Activated CD4-positive, alpha-beta T cell treated with anti-CD3 and anti-CD28 coated beads, Interleukin-2, amount 10 ng/mL, durations not matched to agents 24 days and 14 days (primary cell): ENCODE measurements around the gene IRF1. TPM values are rescaled to one million over a fixed set of nuclear protein-coding genes. Genes with fewer than 3 reads are reported as not detected.

Experiments
- DNase-seq: peaks from one replicate; pipeline ENCODE4 v3.0.0; 2022
- H3K27ac Mint-ChIP-seq: one replicate; pipeline ENCODE4 v1.8.0; 2022; ENCODE audit warnings: mild to moderate bottlenecking, mixed read lengths
- H3K27me3 Mint-ChIP-seq: one replicate; pipeline ENCODE4 v1.8.0; 2022; ENCODE audit warnings: mixed read lengths
- H3K36me3 Mint-ChIP-seq: one replicate; pipeline ENCODE4 v1.8.0; 2022; ENCODE audit warnings: low read depth, mild to moderate bottlenecking, mixed read lengths
- H3K4me1 Mint-ChIP-seq: one replicate; pipeline ENCODE4 v1.8.0; 2021; ENCODE audit warnings: mixed read lengths
- H3K4me3 Mint-ChIP-seq: one replicate; pipeline ENCODE4 v1.8.0; 2022; ENCODE audit warnings: mild to moderate bottlenecking, moderate library complexity, mixed read lengths
- H3K9me3 Mint-ChIP-seq: one replicate; pipeline ENCODE4 v1.8.0; 2021; ENCODE audit warnings: mixed read lengths
- intact Hi-C: fragments of 100-400 bp; cut with micrococcal nuclease; formaldehyde crosslinking; loops from one replicate; pipeline ENCODE4 v1.15.1; 2023
- total RNA-seq: library from RNA; stranded (reverse); gene quantifications from 2 replicates; pipeline ENCODE4 v1.2.3, GENCODE V29; 2022

Gene IRF1
- total RNA-seq, 1 donor from 2014 or later: 181 TPM

DNA sequence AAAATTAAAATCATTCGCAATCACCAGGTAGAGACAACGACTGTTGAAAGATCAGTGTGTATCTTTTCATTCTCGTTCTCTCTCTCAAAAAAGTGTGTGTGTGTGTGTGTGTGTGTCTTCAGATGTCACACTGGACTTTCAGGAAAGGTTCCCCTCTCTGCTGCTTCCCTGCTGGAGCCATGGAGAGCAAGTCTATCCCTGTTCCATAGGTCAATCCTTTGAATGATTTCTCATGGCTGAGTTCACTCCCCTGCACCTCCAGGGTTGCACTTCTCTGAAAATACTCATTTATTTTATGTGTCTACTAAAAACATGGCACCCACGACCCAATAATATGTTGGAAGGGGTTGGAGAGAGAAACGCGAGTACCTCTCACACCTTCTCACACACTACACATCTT lies 28.2 kb downstream of the IRF1 start:
- Mint-ChIP-seq H3K9me3 (no peaks in the 10 kb centered on the region), H3K4me3 (no peak overlapping the region), H3K36me3 (peaks cover 28% of the 10 kb centered on the region), H3K27me3 (no peaks in the 10 kb centered on the region), H3K4me1 (peaks cover 86% of the 10 kb centered on the region), H3K27ac (no peak overlapping the region)
- intact Hi-C loops: no loop called here
- DNase-seq: no peak

GRCh38 chr5:132461569-132462070 lies 29.0 kb downstream of the IRF1 start:
- H3K27ac Mint-ChIP-seq: no peak overlapping the region
- H3K9me3 Mint-ChIP-seq: no peaks in the 10 kb centered on the region
- H3K4me3 Mint-ChIP-seq: no peak overlapping the region
- peaks cover 86% of the 10 kb centered on the region for H3K4me1 Mint-ChIP-seq
- peaks cover 28% of the 10 kb centered on the region for H3K36me3 Mint-ChIP-seq
- DNase-seq: no peak
- no peaks in the 10 kb centered on the region for H3K27me3 Mint-ChIP-seq
- intact Hi-C loops: no loop called here

GRCh38 chr5:132460846-132461568 lies 29.6 kb downstream of the IRF1 start:
- Mint-ChIP-seq H3K4me3 (peak overlapping the region; percentile 3), H3K27ac (peak overlapping the region; percentile 64), H3K27me3 (no peaks in the 10 kb centered on the region), H3K9me3 (no peaks in the 10 kb centered on the region), H3K36me3 (peaks cover 28% of the 10 kb centered on the region), H3K4me1 (peaks cover 87% of the 10 kb centered on the region)
- DNase-seq: no peak
- intact Hi-C loops: no loop called here

DNA sequence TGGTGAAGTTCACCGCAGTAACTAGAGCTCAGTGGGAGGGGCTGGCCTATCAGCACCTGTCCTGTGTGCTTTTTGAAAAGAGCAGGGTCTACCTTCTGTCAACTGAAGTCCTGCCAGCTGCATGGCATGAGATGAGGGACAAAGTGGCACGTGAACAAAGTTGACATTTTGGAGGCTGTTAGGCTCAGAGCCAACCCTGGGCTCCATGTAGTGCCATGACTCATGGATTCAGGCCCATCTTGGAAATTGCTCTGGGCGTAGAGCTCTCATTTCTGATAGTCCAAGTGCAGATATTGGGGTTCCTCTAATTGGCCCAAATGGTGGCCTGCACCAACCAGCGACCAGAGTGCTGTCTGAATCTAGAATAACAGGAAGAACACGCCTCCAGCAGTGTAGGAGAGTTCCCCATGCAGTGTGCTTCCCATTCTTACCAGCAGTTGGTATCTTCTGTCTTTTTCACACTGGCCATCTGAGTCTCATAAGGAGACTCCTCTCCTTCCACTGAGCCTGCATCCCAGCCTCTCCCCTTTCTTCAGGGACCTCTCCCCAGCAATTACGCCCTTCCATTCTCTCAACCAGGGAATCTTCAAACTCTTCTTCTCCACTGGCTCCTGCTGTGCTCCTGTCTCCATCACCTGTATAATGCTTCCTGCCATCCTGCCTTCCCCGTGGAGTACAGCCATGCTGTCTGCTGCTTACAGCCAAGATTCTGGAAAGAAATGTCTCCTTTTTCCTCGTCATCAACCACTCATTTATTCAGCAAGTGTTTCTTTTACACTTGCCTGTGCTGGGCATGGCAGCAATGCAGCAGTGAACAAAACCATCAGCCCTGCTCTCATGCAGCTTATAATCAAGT lies 30.4 kb downstream of the IRF1 start:
- Mint-ChIP-seq H3K9me3 (no peaks in the 10 kb centered on the region), H3K27me3 (no peaks in the 10 kb centered on the region), H3K4me3 (peak overlapping the region; percentile 3), H3K27ac (peak overlapping the region; percentile 99), H3K4me1 (peaks cover 88% of the 10 kb centered on the region), H3K36me3 (peaks cover 26% of the 10 kb centered on the region)
- DNase-seq: no peak
- intact Hi-C loops: loop anchor here (5.0 kb wide), 1 partner anchor 32 kb away; the partner anchor contains the start of gene IRF1

DNA sequence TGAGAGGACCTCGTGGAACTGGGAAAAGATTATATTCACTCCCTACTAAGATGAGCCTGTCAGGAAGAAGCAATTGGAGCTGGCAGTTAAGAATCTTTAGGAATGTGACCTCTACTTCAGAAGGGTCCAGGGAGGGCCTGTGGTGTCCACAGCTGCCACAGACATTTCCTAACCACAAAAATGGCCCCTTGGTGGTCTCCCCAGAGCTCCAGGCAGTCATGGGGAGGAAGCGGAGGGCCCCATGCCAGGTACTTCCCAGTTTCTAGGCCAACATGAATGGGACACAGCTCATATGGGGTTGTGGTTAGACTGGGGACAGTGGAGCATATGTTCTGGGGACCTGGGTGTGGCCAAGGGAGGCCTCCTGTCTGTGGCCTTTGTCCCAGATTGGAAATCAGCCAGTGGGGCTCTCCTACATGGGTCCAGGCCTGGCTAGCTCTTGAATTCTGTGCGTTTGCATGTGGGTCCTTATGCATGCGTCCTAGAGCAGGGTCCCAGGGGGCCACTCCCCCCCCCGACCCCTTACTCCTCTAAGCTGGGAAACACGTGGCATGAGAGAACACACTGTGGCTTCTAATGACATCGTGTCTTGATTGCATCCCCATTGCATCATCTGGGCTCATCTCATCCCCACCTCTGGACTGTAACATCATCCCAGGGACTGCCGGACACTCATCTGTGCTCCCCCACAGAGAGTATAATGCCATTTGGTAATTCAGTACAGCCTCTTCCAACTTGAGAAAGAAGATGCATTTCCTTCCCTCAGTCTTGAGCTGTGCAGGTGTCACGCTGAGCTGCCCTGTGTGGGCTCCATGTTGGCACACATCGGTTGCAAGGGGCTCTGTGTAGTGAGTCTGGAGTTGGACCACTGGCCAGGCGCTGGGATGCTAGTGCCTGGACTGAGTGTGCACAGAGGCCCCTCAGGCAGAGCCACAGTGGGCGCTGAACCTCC lies 31.3 kb downstream of the IRF1 start:
- Mint-ChIP-seq H3K36me3 (peaks cover 27% of the 10 kb centered on the region), H3K4me1 (peaks cover 87% of the 10 kb centered on the region), H3K9me3 (no peaks in the 10 kb centered on the region), H3K27me3 (no peaks in the 10 kb centered on the region), H3K4me3 (peak overlapping the region; percentile 74), H3K27ac (peak overlapping the region; percentile 99)
- intact Hi-C loops: loop anchor here (5.0 kb wide), 1 partner anchor 33 kb away; the partner anchor contains the start of gene IRF1
- no peak for DNase-seq

GRCh38 chr5:132458651-132459030 lies 31.9 kb downstream of the IRF1 start:
- peak; percentile 70 for DNase-seq
- intact Hi-C loops: loop anchor here (1.0 to 5.0 kb wide), 5 partner anchors 8 to 34 kb away; partner anchors contain the start of gene IRF1
- Mint-ChIP-seq H3K4me3 (peak overlapping the region; percentile 74), H3K9me3 (no peaks in the 10 kb centered on the region), H3K27me3 (no peaks in the 10 kb centered on the region), H3K36me3 (peaks cover 32% of the 10 kb centered on the region), H3K4me1 (peaks cover 85% of the 10 kb centered on the region), H3K27ac (peak overlapping the region; percentile 99)

GRCh38 chr5:132458226-132458560 lies 32.4 kb downstream of the IRF1 start:
- Mint-ChIP-seq H3K27me3 (no peaks in the 10 kb centered on the region), H3K4me3 (peak overlapping the region; percentile 74), H3K36me3 (peaks cover 35% of the 10 kb centered on the region), H3K4me1 (peaks cover 84% of the 10 kb centered on the region), H3K9me3 (no peaks in the 10 kb centered on the region), H3K27ac (peak overlapping the region; percentile 99)
- intact Hi-C loops: loop anchor here (1.0 to 5.0 kb wide), 5 partner anchors 8 to 34 kb away; partner anchors contain the start of gene IRF1
- DNase-seq: no peak

DNA sequence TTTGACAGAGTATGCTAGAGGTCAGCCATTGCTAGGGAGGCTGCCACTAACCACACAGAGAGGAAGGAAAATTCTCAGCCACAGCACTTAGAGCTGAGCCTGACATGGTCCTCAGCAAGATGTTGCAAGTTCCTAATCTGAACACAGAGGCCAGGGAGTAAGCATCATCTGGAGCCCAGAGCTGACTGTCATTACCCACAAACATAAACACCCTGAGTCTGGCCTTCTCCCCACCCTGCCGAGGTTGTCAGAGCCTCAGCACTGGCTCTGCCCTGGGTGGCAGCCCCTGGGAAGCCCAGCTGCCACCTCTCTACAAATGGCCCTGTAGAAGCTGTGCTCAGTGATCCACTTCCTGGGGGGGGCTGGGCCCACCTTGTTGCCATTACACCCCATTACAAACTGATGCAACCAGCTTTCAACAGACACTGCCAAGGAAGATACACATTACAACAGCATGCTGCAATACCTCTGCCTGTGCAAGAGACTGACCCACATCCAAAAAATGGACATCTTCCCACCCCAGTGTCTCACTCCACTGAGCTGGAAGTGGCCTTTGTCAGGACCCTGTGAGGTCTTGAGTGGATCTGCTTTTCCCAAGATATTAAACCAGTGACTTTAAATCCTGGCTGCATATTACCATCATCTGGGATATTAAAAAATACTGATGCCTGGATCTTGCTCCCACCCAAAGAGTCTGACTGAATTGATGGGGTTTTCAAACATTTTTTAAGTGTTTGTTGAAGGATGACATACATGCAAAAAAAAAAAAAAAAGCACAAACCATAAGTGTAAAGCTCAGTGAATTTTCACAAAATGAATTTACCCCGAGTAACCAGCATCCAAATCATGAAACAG lies 33.0 kb downstream of the IRF1 start:
- H3K36me3 Mint-ChIP-seq: peaks cover 37% of the 10 kb centered on the region
- H3K4me3 Mint-ChIP-seq: peak overlapping the region; percentile 74
- H3K4me1 Mint-ChIP-seq: peaks cover 85% of the 10 kb centered on the region
- no peaks in the 10 kb centered on the region for H3K9me3 Mint-ChIP-seq
- H3K27ac Mint-ChIP-seq: peak overlapping the region; percentile 99
- no peaks in the 10 kb centered on the region for H3K27me3 Mint-ChIP-seq
- intact Hi-C loops: loop anchor here (1.0 to 5.0 kb wide), 6 partner anchors 9 to 35 kb away; partner anchors contain the start of gene IRF1
- peak; percentile 83 for DNase-seq

DNA sequence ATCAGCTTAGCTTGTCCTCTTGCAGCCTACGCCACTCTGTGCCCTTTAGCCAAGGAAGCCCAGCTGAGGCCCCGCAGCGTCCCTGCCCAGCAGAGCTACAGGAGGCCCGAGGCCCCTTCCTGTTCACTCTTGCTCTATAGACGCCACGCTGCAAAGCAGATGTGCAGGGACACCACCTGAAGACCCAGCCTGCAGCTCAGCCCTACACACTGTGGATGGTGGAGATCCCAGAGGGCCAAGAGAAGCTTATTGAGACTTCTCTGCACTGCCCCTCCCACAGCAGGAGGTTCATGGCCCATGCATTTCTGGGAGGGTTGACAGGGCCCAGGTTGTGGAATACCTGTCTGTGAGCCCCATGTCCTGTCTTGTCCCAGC lies 33.6 kb downstream of the IRF1 start:
- Mint-ChIP-seq H3K27me3 (no peaks in the 10 kb centered on the region), H3K4me1 (peaks cover 87% of the 10 kb centered on the region), H3K4me3 (peak overlapping the region; percentile 74), H3K9me3 (no peaks in the 10 kb centered on the region), H3K36me3 (peaks cover 40% of the 10 kb centered on the region), H3K27ac (peak overlapping the region; percentile 99)
- intact Hi-C loops: loop anchor here (2.0 to 5.0 kb wide), 2 partner anchors 16 to 35 kb away; partner anchors contain the start of gene IRF1
- DNase-seq: no peak

GRCh38 chr5:132456296-132456986 lies 34.1 kb downstream of the IRF1 start:
- Mint-ChIP-seq H3K9me3 (no peaks in the 10 kb centered on the region), H3K4me1 (peaks cover 84% of the 10 kb centered on the region), H3K27me3 (no peaks in the 10 kb centered on the region), H3K27ac (peak overlapping the region; percentile 99), H3K36me3 (peaks cover 36% of the 10 kb centered on the region), H3K4me3 (peak overlapping the region; percentile 74)
- DNase-seq: peak; percentile 90
- intact Hi-C loops: loop anchor here (2.0 to 5.0 kb wide), 2 partner anchors 16 to 36 kb away; partner anchors contain the start of gene IRF1

- Mint-ChIP-seq H3K27ac (peak overlapping the region; percentile 99), H3K9me3 (no peaks in the 10 kb centered on the region), H3K4me1 (peaks cover 78% of the 10 kb centered on the region), H3K27me3 (no peaks in the 10 kb centered on the region), H3K4me3 (peak overlapping the region; percentile 74), H3K36me3 (peaks cover 34% of the 10 kb centered on the region)
- peak; percentile 67 for DNase-seq
- intact Hi-C loops: loop anchor here (2.0 to 5.0 kb wide), 2 partner anchors 17 to 37 kb away; partner anchors contain the start of gene IRF1
Observed at GRCh38 chr5:132455614-132456115, 34.9 kb downstream of the IRF1 start.

- Mint-ChIP-seq H3K36me3 (peaks cover 33% of the 10 kb centered on the region), H3K9me3 (no peaks in the 10 kb centered on the region), H3K4me3 (no peak overlapping the region), H3K27ac (peak overlapping the region; percentile 5), H3K27me3 (no peaks in the 10 kb centered on the region), H3K4me1 (peaks cover 65% of the 10 kb centered on the region)
- intact Hi-C loops: no loop called here
- DNase-seq: no peak
Observed at GRCh38 chr5:132454361-132454760, 36.2 kb downstream of the IRF1 start.
